CD4-positive, alpha-beta T cell treated with Interleukin-1 beta for 1 hour (primary cell): ENCODE data around the gene CYP39A1.
A peak's percentile ranks its signal among the peaks of the same experiment; 100 is the strongest.
"Not testable (repeated sequence)": the region's sequence is repeated elsewhere in the genome, so short reads cannot be mapped to it uniquely, and the experiment has no call there.

Experiments
- DNase-seq, 2 donors: peaks; one replicate each; pipeline ENCODE4 v3.0.0-alpha.2; 2020 to 2022

CYP39A1 gene

DNA sequence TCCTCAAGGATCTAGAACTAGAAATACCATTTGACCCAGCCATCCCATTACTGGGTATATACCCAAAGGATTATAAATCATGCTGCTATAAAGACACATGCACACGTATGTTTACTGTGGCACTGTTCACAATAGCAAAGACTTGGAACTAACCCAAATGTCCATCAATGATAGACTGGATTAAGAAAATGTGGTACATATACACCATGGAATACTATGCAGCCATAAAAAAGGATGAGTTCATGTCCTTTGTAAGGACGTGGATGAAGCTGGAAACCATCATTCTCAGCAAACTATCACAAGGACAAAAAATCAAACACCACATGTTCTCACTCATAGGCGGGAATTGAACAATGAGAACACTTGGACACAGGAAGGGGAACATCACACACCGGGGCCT, 4.5 kb downstream of the CYP39A1 start:
- DNase-seq: not testable (repeated sequence)

DNA sequence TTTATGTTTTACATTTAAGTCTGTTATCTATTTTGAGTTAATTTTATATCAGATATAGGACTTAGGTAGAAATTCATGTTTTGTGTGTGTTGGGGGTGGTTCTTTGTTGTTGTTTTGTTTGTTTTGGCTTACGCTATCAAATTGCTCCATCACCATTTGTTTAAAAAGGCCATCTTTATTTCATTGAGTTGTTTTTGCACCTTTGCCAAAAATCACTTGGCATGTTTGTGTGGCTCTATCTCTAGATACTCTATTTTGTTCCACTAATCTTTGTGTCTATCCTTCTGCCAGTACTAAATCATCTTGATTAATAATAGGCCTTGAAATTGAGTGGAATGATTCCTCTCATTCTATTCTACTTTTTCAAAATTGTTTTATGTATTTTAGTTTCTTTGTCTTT, 7.4 kb downstream of the CYP39A1 start:
- no peak for DNase-seq

DNA sequence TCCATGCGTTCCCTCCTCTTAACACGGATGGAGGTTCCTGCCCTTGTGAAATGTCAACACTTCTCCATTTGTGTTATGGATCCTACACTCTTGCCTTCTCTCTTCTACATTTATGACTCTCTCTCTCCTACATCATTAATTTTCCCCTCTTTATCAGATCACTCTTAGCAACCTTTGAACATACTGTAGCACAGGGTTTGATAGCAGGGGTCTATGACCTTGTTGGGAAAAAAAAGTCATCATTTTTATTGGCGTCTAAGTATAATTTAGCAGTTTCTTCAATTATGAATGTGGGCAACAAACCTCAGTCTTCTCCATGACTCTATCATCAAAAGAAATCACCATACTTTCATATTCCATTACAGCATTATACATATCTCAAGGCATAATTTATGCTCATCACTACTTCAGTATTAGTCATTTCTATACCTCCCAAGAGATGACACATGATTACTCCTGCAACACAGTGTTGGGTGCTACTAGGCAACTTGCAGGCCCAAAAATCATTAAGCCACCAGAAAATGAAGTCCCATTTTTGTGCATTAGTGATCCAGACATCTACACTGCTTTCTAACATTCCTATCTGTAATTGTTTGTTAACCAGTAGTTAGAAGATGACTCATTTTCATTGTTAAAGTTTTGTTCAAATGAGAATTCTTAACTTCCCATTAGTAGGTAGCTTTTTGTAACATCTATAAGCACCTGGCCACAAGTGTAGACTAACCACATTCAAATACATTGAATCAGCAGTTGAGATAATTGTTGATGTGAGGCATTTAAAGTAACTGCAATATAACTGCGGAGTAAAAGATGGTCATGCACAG, 9.5 kb downstream of the CYP39A1 start:
- DNase-seq: no peak

DNA sequence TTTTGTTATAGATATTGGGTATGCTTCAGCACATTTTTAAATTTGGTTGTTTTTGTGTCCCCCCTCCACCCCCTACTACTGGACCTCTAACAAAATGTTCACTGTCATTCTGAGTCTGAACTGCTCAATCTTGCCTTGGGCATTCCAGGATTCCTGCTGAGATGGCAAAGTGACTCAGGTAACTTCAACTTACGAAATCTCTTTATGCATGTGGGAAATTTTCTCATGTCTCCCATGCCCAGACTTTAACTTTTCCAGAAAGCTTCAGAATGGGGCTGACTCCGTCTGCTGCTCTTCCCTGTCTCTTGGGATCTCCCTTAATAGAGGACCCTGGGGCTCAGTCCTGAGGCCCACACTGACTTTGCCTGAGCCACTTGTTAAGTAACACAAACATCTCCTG, 14.0 kb downstream of the CYP39A1 start:
- DNase-seq: no peak

DNA sequence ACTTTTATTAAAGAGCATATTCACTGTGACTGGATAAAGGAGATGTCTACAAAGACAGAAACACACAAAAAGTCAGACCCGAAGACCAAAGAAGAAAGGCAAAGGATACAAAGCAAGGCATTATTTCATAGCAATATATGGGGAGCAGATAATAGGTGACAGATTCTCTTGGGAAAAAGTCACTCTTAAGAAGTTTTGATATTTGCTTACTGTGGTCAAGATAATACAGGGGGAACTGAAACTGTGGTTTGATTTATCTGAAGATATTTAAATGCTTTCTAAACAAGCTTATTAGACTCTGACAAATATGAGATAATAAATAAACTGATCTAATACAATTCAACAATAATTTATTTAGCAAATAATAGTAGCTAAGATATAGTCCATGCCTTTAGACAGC, 14.7 kb downstream of the CYP39A1 start:
- no peak for DNase-seq

DNA sequence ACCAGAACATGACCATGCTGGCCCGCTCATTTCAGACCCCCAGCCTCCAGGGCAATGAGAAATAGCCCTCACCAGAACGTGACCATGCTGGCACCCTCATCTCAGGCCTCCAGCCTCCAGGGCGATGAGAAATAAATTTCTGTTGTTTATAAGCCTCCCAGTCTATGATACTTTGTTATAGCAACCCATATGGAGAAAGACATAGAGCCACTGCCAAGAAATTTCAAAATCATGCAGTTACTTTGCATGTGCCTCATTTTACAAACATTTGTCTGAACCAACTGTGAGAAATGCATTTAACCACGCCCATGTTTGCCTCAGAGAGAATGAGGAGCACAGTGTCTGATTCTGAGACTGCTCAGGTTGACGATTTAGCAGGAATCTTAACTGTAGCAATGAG, 15.5 kb downstream of the CYP39A1 start:
- no peak for DNase-seq

DNA sequence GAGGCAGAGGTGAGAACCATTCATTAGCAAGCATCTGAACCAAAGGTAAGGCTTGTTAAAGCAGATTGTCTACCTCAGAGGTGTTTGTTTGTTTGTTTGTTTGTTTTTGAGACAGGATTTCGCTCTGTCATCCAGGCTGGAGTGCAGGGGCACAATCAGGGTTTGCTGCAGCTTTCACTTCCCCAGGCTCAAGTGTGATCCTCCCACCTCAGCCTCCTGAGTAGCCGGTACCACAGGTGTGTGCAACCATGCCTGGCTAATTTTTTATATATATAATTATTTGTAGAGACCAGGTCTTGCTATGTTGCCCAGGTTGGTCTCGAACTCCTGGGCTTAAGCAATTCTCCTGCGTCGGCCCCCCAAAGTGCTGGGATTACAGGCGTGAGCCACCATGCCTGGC, 17.2 kb downstream of the CYP39A1 start:
- DNase-seq: no peak

DNA sequence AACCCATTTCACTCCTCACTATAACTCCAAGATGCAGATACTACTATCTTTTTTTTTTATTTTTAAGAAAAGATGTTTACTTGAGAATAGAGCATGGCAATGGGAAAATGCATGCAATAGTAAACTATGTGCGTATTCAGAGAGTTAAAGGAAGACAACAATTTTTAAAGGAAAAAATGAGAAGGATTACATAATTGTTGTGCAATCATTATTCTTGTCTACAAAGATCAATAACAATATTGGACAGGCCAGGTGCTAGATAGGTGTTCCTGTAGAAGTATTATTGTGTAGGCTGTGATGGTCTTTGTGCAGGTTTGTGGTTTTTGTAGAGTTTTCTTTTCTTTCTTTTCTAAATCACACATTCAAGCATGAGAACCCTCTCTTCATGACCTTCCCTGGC, 20.6 kb downstream of the CYP39A1 start:
- DNase-seq: no peak

DNA sequence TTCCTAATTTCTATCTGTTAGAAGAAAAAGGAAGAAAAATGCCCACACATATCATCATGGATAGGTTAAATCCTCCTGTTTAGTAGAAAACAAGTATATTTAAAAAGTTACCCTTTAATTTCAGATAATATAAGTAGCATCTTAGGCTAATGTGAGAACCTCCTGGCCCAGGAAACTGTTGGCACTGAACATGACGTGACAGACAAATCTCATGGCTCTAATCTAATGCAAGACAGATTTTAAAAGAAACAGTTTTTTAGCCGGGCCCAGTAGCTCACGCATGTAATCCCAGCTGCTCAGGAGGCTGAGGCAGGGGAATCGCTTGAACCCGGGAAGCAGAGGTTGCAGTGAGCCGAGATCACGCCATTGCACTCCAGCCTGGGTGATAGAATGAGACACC, 22.9 kb downstream of the CYP39A1 start:
- DNase-seq: no peak

DNA sequence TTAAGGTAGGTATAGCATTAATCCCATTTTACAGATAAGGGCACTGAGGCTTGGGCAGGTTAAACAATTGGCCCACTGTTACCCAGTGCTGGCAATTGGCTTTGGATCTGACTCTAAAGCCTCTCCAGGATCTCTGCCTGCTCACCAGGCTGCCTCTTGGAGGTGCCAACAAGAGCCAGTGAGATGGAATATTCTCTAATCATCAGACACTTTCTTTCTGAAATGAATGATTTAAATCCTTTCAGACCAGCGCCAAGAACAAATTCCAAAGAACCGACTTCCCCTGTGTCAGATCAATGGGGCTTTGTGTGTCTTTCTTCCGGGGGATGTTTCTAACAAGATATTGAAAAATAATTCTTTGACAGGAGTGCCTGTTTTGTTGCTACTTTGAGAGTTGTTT, 23.6 kb downstream of the CYP39A1 start:
- DNase-seq: no peak

DNA sequence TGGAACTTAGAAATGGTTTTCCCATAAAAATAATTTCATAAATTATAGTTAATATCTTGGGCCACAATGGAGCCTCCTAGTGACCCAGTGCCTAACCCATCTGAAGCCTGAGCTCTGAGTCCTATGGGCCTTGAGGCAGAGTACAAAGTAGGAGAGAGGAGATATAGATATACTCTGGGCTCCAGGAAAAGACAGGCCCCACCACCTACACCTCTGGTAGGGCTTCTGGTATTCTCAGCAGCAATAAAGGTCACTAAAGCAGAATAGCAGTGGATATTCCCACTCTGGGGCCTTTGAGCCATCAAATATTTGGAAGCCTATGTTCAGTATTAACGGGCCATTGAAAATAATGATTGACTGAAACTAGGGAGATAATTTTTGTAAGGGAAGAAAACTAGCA, 24.1 kb downstream of the CYP39A1 start:
- no peak for DNase-seq

DNA sequence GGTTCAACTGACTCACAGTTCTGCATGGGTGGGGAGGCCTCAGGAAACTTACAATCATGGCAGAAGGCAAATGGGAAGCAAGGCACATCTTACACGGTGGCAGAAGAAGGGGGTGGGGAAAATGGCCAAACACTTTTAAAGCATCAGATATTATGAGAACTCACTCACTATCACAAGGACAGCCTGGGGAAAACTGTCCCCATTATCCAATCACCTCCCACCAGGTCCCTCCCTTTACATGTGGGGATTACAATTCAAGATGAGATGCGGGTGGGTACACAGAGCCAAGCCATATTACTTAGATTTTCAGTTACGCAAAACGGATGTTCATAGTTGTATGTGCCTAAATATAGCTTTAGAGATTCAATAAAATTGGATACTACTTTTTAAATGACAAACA, 25.6 kb downstream of the CYP39A1 start:
- DNase-seq: no peak

DNA sequence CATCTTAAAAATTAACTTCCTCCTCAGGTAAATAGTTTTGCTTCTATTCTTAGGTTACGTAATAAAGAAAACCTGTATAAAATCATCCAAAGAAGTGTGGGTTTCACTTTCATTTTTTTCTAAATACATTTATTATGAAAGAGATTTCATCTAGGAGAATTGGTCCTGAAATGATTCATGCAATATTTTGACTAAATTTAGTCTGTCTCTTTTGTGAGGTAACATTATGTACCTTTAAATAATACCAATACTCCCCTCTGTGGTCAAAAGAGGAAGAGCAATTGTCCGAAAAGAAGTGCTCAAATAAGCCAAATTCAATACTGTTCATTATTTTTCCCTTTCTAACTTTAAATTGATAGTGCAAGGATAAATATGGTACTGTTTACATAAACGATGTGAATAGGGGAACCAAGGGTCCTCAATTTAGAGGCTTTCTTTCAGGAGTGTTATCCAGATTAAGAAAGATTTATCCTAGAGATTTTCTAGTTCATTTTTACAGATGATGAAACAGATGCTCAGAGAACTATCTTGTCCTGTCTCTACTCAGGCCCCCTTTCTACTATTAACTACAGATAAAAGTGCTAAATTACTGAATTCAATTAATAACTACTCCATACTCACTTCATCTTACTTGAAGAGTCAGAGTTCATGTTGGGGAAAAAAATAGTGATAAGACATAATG, 26.2 kb downstream of the CYP39A1 start:
- DNase-seq: peak in 1 of 2 donors; percentile 33

DNA sequence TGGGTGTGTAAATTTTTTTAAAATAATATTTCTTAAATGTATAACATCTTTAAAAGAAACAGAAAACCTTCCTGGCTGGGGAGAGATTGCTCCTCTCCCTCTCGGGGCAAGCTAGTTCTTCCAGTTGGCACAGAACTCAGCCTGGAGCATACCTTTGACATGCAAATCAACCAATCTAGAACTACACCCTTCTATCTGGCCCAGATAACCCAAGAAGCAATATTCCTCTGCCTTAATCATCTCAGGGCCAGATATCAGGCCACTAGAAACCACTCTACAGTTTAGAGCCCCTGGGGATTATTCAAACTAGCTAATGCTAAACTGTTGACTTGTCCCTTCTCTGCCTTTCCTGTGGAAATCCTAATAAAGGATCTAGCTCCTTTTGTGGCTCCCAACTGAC, 33.9 kb downstream of the CYP39A1 start:
- DNase-seq: no peak

DNA sequence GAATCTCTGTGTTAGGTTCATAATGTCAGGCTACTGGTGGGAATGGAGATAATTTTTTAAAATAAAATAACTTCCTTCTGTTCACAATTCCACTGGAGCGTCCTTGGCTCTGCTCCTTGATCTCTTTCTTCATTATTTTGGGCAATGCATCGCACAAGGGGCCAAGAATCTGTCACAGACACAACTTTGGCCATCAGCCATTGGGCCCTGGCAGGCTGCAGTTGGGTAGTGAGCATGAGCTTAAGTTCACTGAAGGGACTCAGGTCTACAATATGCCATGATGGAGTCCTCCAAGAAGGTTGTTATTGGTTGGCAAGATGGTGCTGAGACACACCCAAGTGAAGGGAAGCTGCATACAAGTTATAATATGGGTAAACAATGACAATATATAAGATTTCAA, 40.0 kb downstream of the CYP39A1 start:
- no peak for DNase-seq

DNA sequence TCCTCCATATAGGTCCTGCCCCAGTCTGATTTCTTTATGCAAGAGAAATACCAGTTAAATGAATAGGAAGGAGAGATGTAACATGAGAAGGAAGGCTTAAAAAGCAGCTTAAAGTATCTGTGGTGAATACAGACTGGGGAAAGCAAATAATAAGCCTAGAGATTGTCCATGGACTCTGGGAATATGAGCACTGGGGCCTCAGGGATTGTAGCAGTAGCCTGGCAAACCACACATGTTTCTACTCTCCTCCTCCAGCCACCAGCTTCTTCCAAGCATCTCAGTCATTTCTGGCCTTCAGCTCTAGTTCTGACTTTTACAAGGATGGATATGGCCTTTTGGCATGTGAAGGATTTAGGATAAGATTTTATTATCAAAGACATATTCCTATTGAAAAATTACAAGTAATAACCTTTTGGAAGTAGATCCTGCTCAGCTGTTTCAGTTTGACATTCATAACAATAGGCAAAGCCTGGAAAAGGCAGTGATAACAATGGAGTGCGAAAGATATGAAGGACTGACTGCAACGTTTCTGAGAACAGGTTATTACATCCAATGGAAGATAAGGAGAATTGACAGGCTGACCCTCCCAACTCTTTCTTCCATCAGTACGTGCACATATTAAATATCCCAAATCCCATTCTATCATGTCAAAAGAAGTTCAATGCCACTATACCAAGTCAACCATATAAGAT, 41.6 kb downstream of the CYP39A1 start:
- no peak for DNase-seq

DNA sequence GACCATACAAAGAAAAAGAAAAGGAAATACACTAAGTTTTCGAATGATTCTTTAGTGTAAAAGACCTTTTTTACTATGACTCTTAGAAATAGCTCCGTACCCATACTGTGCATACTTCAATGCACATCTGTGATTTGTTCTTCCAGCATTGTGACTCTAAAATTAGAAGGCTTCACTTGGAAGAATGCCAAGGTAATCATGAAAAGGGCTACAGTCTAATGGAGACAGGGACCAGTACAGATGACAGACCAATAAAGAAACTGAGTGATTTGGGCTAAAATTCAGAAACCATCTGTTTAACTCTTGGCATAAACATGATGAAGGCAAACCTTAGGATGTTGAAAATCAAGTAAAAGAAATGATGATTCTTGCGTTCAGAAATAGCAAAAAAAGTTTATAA, 46.3 kb downstream of the CYP39A1 start:
- no peak for DNase-seq

DNA sequence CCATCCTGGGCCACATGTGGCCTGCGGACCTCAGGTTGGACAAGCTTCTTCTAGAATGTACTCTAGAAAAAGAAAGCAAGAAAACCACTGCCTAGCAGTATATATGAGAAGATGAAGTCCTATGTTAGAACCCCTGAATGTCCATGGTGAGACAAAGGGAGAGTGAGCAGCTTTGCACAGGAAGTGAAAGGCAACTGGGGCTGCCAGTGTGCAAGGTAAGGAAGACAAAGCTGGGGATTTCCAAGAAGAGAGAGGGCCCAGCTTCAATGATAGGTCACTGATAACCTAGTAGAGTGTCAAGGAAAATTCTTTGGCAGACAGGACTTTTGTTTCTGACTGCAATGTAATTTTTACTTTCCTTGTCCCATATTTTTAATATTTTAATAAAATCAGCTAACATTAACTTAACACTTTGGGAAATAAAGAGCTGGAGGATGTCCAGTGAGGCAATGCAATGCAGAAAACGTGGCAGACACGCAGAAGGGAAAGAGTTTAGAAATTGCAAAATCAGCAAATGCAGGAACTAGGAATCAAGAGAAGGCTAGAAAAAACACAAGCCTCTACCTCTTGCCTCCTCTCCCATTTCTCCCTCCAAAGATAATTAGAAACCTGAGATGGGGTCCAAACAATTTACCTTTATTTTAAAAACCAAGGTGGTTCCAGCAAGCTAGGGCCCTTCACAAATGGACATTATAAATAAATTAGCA, 47.4 kb downstream of the CYP39A1 start:
- DNase-seq: no peak

DNA sequence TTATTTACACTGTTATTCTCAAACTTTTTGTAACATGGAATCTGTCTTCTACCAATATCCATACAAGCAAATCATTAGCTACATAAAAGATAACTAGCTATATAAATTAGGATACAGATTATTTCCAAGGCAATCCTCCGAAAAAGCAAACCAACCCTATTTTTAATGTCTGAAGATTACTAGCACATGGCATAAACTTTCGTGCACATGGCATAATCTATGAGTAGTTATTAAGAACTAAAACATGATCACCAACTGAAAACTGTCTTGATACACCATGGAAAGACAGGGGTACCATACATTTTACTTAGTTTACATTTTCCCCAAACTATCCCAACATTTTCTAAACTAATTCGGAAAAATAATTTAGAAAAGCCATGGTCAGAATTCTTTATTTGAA, 54.4 kb downstream of the CYP39A1 start:
- no peak for DNase-seq

DNA sequence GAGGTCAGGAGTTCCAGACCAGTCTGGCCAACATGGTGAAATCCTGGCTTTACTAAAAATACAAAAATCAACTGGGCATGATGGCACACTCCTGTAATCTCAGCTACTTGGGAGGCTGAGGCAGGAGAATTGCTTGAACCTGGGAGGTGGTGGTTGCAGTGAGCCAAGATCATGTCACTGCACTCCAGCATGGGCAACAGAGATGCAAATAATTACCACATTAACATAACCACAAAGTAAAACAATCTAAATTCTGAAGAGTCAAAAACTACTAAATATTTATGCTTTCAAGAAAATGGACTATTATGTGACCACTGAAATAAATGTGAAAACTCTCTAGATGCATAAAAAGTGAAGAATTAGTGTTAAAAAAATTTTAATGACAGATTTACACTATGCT, 59.9 kb downstream of the CYP39A1 start:
- no peak for DNase-seq

DNA sequence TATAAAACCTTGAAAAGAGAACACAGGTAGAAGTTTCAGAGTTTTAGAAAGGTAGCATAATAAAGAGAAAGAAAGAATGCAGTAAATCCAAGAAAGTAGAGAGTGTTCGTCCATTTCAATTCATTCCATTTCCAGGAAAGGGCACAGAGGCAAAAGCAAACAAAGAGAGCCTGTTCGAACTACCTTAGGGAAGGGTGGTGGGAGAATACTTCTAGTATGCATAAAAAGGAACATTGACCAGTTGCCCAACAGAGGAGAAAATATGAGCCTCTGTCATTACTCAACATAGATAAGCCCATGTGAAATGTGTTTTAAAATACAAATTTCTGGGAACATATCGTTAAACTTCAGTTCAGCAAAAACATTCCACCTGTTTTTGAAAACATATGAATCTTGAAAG, 60.6 kb downstream of the CYP39A1 start:
- DNase-seq: no peak

DNA sequence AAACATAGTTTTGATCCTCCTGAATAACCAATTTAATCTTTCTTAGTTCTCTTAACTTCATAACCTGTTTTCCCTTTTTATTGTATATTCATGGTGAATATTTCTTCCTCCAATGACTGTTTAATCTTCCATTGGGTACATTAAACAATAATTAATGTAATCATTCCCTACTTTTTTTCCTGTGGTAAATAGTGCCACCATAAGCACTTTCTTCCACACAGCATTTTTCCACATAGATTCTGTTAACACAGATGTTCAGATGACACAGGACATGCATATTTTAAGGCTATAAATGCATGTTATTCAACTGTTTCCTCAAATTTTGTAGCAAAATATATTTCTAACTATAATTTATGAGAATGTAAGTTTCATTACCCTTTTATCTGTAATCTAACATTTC, 61.9 kb downstream of the CYP39A1 start:
- no peak for DNase-seq

DNA sequence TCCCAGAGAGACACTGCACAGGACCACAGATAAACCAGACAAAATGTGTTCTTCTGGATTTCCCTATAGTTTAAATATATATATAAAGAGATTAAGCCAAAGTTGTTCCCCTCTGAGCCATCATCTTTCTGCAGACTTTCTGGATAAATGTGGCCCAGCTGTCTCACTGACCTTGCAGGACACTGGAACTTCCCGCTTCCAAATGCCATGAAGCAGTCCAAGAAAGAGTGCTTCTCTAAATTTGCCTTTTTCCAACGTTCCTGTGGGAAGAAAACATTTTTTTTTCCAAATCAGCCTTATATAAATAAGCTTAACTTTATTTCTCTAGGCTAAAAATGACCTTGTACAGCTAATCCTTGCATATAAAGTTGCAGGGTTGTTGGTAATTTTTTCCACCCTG, 65.7 kb downstream of the CYP39A1 start:
- DNase-seq: no peak

DNA sequence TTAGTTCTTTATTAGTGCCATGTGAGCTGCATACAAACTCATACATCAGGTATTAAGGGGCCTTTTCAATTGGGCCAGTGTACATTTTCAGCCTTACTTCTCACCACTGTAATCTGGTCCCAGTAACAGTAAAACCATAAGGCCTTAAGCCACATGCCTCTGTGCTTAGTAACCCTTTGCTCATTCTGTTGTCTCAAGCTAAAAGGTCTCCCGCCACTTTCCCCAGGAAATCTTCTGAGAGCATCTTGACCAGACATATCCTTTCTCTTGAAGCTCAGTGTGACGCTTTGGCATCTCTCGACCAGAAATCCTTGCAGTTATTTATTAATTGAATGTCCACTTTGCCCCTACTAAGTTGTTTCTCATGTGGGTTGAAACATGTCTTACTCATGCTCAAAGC, 68.0 kb downstream of the CYP39A1 start:
- DNase-seq: no peak
